ENCODE measurements around the gene PARVA. TPM values are rescaled to one million over a fixed set of nuclear protein-coding genes. Genes with fewer than 3 reads are reported as not detected.

The PARVA gene
- total RNA-seq, 1 donor from 2014 or later: 106 TPM

- Mint-ChIP-seq H3K27me3 (ENCODE audit: low read depth, unreplicated experiment) (no peaks in the 10 kb centered on the region), H3K27ac (ENCODE audit: unreplicated experiment) (peak overlapping the region; percentile 67), H3K4me3 (ENCODE audit: unreplicated experiment) (no peak overlapping the region), H3K9me3 (ENCODE audit: unreplicated experiment) (no peaks in the 10 kb centered on the region), H3K36me3 (ENCODE audit: low read depth, unreplicated experiment) (peaks cover 1% of the 10 kb centered on the region), H3K4me1 (ENCODE audit: low read depth, unreplicated experiment) (peaks cover 60% of the 10 kb centered on the region)
- no peak overlapping the region for H2AFZ ChIP-seq (ENCODE audit: low read depth, low read length)
- H3K36me3 ChIP-seq (ENCODE audit: insufficient read depth, low read length): no peaks in the 10 kb centered on the region
- no peaks in the 10 kb centered on the region for H3K9me3 ChIP-seq (ENCODE audit: insufficient read depth, low read depth, low read length)
- H3K4me1 ChIP-seq (ENCODE audit: insufficient read depth, low read length): peaks cover 53% of the 10 kb centered on the region
- FAIRE-seq: no peak
- no peak overlapping the region for H3K4me3 ChIP-seq (ENCODE audit: insufficient read depth, low read depth, low read length)
- no peak overlapping the region for H3K9ac ChIP-seq (ENCODE audit: low read length)
- DNase-seq (ENCODE audit: low read depth): no peak
- no peak overlapping the region for H3K27ac ChIP-seq (ENCODE audit: low read depth, low read length)
- no peak for TF ChIP-seq CTCF (IDR thresholded peaks at IDR 0.05; ENCODE audit: insufficient read depth, low read depth, low read length)
- no peak for TF ChIP-seq EZH2 (IDR thresholded peaks at IDR 0.05; ENCODE audit: insufficient read depth, low read length)
- no peaks in the 10 kb centered on the region for H3K27me3 ChIP-seq (ENCODE audit: insufficient read depth, low read length)
- H3K4me2 ChIP-seq (ENCODE audit: low read length): no peak overlapping the region
- peaks cover 92% of the 10 kb centered on the region for H3K79me2 ChIP-seq (ENCODE audit: insufficient read depth, low read length)
- H4K20me1 ChIP-seq (ENCODE audit: insufficient read depth, low read length): peaks cover 24% of the 10 kb centered on the region
Measured at GRCh38 chr11:12414611-12415010, 37.2 kb downstream of the PARVA start.

GRCh38 chr11:12415342-12415966 lies 38.1 kb downstream of the PARVA start:
- peaks cover 90% of the 10 kb centered on the region for H3K79me2 ChIP-seq (ENCODE audit: insufficient read depth, low read length)
- no peak for FAIRE-seq
- no peaks in the 10 kb centered on the region for H3K27me3 Mint-ChIP-seq (ENCODE audit: low read depth, unreplicated experiment)

More at GRCh38 chr11:12415342-12415966, 38.1 kb downstream of the PARVA start:
- Histone ChIP-seq H3K4me2 (ENCODE audit: low read length) (no peak overlapping the region), H3K4me3 (ENCODE audit: insufficient read depth, low read depth, low read length) (no peak overlapping the region), H3K27ac (ENCODE audit: low read depth, low read length) (no peak overlapping the region), H4K20me1 (ENCODE audit: insufficient read depth, low read length) (peaks cover 21% of the 10 kb centered on the region), H2AFZ (ENCODE audit: low read depth, low read length) (no peak overlapping the region), H3K9ac (ENCODE audit: low read length) (no peak overlapping the region), H3K27me3 (ENCODE audit: insufficient read depth, low read length) (no peaks in the 10 kb centered on the region), H3K4me1 (ENCODE audit: insufficient read depth, low read length) (peaks cover 46% of the 10 kb centered on the region), H3K36me3 (ENCODE audit: insufficient read depth, low read length) (no peaks in the 10 kb centered on the region), H3K9me3 (ENCODE audit: insufficient read depth, low read depth, low read length) (no peaks in the 10 kb centered on the region)
- DNase-seq (ENCODE audit: low read depth): no peak
- no peak overlapping the region for H3K27ac Mint-ChIP-seq (ENCODE audit: unreplicated experiment)
- no peak overlapping the region for H3K4me3 Mint-ChIP-seq (ENCODE audit: unreplicated experiment)
- no peaks in the 10 kb centered on the region for H3K36me3 Mint-ChIP-seq (ENCODE audit: low read depth, unreplicated experiment)
- H3K9me3 Mint-ChIP-seq (ENCODE audit: unreplicated experiment): no peaks in the 10 kb centered on the region
- no peak for TF ChIP-seq EZH2 (IDR thresholded peaks at IDR 0.05; ENCODE audit: insufficient read depth, low read length)
- TF ChIP-seq CTCF (IDR thresholded peaks at IDR 0.05; ENCODE audit: insufficient read depth, low read depth, low read length): no peak
- H3K4me1 Mint-ChIP-seq (ENCODE audit: low read depth, unreplicated experiment): peaks cover 61% of the 10 kb centered on the region

Data from astrocyte (in vitro differentiated cells and primary cell).